Central memory CD4-positive, alpha-beta T cell (primary cell): Measurements from ENCODE around the gene CTDP1.
"Not testable (repeated sequence)": the region's sequence is repeated elsewhere in the genome, so short reads cannot be mapped to it uniquely, and the experiment has no call there.

Source experiments
- DNase-seq: peaks from one replicate; pipeline ENCODE4 v3.0.0; 2022

CTDP1 gene

GRCh38 chr18:79706006-79706405, 26.4 kb downstream of the CTDP1 start:
- DNase-seq = no peak

DNA sequence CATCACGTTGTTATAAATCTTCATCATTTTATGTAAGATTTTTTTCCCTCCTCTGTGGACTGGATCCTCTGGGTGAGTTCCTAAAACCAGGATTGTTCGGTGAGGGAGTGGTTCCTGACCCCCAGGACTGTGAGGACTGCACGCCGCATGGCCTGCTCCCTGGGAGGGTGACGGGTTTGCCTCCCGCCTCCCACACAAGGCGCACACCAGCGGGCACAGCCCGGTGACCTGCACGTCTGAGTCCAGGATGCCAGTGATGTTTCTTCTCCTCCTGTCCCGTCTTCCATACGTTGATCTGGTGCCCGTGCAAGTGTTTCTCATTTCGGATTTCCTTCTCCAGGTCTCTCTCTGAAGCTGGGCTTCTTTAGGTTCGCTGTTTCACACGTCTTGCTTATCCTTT, 27.1 kb downstream of the CTDP1 start:
- DNase-seq = no peak

DNA sequence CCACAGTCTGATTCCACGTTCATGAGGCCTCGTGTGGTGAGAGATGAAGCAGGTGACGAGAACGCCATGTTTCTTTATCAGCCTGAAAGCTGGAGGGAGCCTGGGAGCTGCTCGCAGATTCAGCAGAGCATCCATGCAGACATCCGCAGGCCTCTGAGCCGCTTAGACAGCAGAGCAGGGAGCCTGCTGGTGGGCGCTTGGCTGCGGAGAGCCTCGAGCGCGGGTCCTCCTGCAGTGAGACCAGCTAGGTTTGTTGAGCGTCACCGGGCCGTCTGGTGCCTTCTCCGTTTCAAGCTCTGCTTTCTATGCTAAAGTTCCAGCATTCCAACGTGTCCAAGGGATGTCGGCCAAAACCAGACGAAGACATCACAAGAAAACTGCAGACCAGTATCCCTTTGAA, 27.6 kb downstream of the CTDP1 start:
- no peak for DNase-seq

- no peak for DNase-seq
These were observed 28.1 kb downstream of the CTDP1 start for GRCh38 chr18:79707671-79708070.

DNA sequence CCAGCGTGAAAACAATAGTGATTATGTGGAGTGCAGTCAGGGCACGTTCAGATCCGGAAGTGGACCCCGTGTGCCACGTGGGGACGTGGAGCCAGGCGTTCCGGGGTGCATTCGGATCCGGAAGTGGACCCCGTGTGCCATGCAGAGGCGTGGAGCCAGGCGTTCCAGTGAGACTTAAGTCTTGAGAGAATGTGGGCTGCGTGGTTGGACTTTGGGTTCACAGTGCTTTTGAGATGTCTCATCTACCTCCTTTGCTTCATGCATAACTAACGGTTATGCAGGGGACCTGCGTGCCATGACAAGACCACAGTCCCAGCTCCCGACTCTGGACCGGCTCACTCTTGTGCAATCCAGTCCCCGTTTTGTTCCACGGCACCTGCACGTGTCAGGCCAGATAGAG, 28.8 kb downstream of the CTDP1 start:
- DNase-seq = no peak

DNA sequence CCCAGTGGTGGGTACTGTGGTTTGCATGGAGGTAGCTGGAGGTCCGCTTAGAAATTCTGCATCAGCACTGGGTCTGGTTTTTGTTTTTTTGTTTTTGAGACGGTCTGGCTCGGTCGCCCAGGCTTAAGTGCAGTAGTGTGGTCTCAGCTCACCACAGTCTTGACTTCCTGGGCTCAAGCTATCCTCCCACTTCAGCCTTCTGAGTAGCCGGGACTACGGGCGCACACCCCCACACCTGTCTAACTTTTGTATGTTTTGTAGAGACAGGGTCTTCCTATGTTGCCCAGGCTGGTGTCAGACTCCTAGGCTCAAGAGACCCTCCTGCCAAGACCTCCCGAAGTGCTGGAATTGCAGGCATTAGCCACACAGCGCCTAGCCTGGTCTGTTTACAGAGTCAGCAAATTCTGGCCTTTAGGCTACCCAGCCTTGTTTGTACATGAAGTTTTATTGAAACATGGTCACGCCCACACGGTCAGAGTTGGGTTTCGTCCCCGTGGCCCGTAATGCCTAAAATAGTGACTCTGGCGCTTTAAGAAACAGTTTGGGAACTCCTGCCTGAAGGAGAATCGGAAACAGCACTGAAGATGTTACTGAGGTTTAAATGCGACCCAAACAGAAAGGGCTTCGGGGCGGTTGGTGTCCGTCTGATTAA, 32.7 kb downstream of the CTDP1 start:
- DNase-seq = no peak

- no peak for DNase-seq
These were observed 33.7 kb downstream of the CTDP1 start for GRCh38 chr18:79713341-79713740.

- no peak for DNase-seq
These were observed 35.1 kb downstream of the CTDP1 start for GRCh38 chr18:79714531-79715240.

DNA sequence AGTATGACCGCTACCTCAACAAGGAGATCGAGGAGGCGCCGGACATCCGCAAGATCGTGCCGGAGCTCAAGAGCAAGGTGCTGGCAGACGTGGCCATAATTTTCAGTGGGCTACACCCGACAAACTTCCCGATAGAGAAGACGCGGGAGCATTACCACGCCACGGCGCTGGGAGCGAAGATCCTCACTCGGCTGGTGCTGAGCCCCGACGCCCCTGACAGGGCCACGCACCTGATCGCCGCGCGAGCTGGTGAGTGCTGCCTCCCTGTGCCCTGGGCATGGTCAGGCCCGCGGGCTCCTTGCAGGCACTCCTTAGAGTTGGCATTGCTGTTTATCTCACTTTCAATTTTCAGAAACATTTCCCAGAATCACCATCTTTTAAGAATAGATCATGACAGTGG, 35.7 kb downstream of the CTDP1 start:
- DNase-seq = no peak

DNA sequence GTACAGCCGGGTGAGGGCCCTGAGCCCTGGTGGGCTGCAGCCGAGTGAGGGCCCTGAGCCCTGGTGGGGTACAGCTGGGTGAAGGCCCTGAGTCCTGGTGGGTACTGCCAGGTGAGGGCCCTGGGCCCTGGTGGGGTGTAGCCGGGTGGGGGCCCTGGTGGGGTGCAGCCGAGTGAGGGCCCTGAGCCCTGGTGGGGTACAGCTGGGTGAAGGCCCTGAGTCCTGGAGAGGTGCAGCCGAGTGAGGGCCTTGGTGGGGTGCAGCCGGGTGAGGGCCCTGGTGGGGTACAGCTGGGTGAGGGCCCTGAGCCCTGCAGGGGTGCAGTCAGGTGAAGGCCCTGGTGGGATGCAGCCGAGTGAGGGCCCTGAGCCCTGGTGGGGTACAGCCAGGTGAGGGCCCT, 37.5 kb downstream of the CTDP1 start:
- no peak for DNase-seq

- no peak for DNase-seq
These were observed 38.0 kb downstream of the CTDP1 start for GRCh38 chr18:79717555-79718074.

GRCh38 chr18:79718126-79718525, 38.5 kb downstream of the CTDP1 start:
- DNase-seq = no peak

DNA sequence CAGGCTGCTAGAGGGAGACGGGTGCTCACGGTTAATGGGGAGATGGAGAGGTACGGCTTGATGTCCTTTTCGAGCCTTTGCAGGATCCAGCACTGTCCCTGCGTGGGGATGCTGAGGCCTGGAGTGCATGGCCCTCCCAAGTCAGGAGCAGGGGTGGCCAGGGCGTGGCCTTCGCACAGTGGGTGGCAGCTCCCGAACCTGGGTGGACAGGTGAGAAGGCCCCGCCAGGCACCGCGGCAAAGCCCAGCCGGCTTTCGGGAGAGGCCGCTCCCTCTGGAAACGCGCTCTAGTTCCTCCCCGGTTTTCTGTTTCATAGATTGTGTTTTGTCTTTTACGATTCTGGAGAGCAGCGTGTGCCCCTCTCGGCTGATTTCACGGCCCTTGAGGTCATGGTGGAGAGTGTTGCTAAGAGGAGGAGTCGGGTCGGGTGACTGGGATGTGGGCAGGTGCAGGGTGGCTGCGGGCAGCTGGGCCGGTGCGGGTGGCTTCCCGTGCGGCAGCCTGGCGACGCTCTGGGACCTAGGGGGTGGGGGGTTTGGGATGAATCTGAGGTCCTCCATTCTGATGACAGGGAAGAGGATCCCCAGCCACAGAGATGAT, 39.4 kb downstream of the CTDP1 start:
- DNase-seq = no peak

GRCh38 chr18:79719478-79720358, 40.1 kb downstream of the CTDP1 start:
- DNase-seq = not testable (repeated sequence)

- DNase-seq = no peak
These were observed 40.7 kb downstream of the CTDP1 start for GRCh38 chr18:79720359-79720733.

DNA sequence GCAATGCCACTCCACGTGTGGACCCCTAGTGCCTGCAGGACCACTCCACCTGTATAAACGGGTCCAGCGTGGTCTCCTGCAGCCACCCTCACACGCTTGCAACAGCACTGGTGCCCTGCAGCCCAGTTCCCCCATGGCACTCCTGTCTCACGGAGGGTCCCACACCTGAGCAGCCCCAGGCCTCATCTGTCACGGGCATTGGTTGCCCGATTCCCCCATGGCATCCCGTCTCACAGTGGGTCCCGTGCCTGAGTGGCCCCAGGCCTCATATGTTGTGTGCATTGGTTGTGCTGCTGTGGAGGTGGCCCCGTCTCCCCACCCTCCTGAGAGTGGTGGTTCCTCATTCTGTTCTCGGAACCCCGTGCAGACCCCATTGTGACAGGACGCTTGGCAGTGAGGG, 43.4 kb downstream of the CTDP1 start:
- DNase-seq = no peak

- DNase-seq = no peak
These were observed 44.0 kb downstream of the CTDP1 start for GRCh38 chr18:79723628-79724027.

DNA sequence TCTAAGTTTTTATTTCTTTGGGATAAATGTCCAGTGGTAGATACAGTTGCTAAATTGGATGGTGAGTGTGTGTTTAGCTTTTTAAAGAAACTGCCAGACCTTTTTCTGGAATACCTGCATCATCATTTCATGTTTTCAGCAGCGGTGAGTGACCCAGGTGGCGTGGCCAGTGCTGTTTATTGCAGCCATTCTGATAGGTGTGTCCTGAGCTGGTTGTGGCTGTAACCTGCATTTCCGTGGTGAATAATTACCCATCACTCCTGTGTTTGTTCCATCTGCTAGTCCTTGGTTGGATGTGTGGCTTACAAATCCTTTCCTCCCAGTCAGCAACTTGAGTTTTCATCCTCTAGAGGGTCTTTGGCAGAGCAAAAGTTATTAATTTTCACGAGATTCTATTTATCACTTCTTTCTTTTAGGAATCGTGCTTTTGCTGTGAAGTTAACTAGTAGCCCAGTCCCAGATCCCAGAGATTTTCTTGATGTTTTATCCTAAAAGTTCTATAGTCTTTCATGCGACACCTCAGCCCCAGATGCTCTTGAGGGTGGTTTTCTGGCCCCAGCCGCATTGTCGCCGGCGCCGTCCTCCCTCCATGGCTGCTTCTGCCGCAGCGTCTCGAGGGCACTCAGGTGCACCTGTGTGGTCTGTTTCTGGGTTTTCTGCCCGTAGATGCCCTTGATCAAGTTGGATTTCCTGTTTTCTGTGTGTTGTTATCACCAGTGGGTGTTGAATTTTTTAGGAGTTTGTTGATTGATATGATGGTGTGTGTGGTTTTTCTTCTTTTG, 44.9 kb downstream of the CTDP1 start:
- DNase-seq = no peak

DNA sequence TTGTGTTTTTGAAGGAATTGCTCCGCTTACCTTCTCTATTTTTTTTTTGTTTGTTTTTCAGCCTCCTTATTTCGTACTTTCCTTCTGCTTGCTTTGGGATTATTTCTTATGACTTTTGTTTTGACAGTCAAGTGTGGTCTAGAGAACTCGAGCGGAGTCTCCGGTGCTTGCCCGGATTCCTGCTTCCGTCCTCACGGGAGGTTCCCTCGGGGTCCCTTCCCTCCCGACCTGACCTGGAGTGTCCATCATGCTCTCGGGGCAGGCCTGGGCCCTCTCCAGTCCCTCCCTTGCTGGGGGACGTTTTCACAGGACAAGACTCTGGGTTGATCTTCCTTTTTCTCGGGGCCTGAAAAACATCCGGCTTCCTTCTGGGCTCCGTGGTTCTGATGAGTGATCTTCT, 45.9 kb downstream of the CTDP1 start:
- no peak for DNase-seq

DNA sequence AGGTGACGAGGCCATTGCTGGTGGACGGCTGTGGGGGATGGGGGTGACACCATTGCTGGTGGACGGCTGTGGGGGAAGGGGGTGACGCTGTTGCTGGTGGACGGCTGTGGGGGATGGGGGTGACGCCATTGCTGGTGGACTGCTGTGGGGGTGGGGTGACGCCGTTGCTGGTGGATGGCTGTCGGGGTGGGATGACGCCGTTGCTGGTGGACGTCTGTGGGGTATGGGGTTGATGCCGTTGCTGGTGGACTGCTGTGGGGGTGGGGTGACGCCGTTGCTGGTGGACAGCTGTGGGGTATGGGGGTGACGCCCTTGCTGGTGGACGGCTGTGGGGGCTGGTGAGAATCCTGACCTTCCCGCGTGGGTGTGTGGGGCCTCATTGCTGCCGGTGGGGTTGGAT, 47.1 kb downstream of the CTDP1 start:
- DNase-seq = no peak

DNA sequence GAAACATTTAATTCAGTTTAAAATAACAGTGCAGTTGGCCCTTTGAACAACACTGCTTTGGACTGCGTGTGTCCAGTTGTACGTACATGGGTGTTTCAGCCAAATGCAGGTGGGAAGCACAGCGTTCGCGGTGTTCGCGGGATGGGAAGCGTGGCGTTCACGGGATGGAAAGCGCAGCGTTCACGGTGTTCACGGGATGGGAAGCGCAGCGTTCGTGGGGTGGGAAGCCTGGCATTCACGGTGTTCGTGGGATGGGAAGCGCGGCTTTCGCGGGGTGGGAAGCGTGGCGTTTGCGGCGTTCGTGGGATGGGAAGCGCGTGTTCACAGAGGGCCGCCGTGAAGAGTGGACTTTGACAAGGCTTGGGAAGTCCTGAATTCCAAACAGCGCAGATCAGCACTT, 47.6 kb downstream of the CTDP1 start:
- DNase-seq = no peak

DNA sequence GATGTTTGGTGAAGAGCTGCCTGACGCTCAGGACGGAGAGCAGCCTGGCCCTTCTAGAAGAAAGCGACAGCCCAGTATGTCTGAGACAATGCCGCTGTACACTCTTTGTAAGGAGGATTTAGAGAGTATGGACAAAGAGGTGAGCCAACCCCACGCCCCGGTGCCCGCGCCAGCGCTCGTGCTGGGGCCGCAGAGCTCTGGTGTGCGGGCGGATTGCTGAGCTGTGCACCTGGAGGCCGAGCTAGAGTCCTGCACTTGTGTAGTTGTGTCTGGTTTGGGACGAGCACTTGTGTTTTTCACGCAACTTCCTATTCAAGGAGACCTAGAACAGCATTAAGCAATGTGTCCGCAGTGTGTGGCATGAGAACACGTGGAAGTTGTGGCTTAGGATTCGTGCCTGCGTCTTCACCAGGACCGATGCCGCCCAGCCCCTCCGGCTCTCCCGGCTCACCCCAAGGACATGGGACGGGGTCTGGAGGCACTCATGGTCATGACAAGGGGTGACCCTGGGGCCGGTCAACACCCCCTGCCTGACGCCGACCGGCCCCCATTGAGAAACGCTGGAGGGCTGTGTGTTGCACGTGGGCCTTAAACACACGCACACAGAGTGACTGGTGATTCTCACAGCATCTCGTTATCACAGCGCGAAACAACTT, 49.5 kb downstream of the CTDP1 start:
- no peak for DNase-seq
